DOHH2 (cell line): ENCODE data around the gene CEMIP2.

Experiments used
- CTCF ChIP-seq: fragments of 200-600 bp; sonication (generic); IDR thresholded peaks from one replicate; pipeline ENCODE4 v1.5.1; 2014; ENCODE audit warnings: antibody characterized with exemption, mild to moderate bottlenecking, low read depth, low read length; ENCODE audit not compliant: poor library complexity, severe bottlenecking
- EZH2phosphoT487 ChIP-seq: fragments of 200-600 bp; sonication (generic); IDR thresholded peaks from 2 replicates; pipeline ENCODE4 v1.6.1; 2017; ENCODE audit warnings: borderline replicate concordance, mild to moderate bottlenecking, antibody characterized with exemption, low read length, moderate library complexity, mixed read lengths

- no peak for TF ChIP-seq CTCF
- no peak for TF ChIP-seq EZH2phosphoT487
These were observed 129.7 kb downstream of the CEMIP2 start for GRCh38 chr9:71638627-71639026.
